H1 (cell line): ENCODE data around the gene CACNA1B. TPM values are rescaled to one million over a fixed set of nuclear protein-coding genes. Genes with fewer than 3 reads are reported as not detected.

ENCODE experiments used
- HDAC6 ChIP-seq: IDR thresholded peaks from one replicate; pipeline ENCODE4 v1.7.1; 2012; ENCODE audit warnings: low read depth, mild to moderate bottlenecking, inconsistent platforms, low read length, moderate library complexity
- NANOG ChIP-seq: IDR thresholded peaks from 2 replicates; pipeline ENCODE4 v1.6.1; 2011; ENCODE audit warnings: low read length, low read depth, mild to moderate bottlenecking, inconsistent platforms; ENCODE audit not compliant: insufficient read depth, poor library complexity, severe bottlenecking
- POU5F1 ChIP-seq: IDR thresholded peaks from 2 replicates; pipeline ENCODE4 v1.6.1; 2011; ENCODE audit warnings: low read depth, mild to moderate bottlenecking, low read length, moderate library complexity
- SP4 ChIP-seq: IDR thresholded peaks from 2 replicates; pipeline ENCODE4 v1.6.1; 2012; ENCODE audit warnings: low read length, inconsistent platforms
- YY1 ChIP-seq: IDR thresholded peaks from 2 replicates; pipeline ENCODE4 v1.6.1; 2011; ENCODE audit warnings: low read depth, mild to moderate bottlenecking, low read length
- polyA plus RNA-seq, 7 experiments: library from polyadenylated mRNA; depleted of rRNA in 3 of 7; stranded (reverse) in 5 of 7; unstranded in 2 of 7; fragments of >200 nt in 5 of 7; fragments of 200-250 nt in 2 of 7; gene quantifications; 1 replicate in 5 of 7; 2 replicates in 1 of 7; 4 replicates in 1 of 7; pipeline versions ENCODE4 v1.2.1 to v1.2.3, GENCODE V29; 2011 to 2013; ENCODE audit warnings: missing spikeins in 2 of 7, mixed read lengths in 2 of 7
- total RNA-seq: library from RNA; stranded (reverse); fragmentation: NEBNext Ultra II Directional; extraction: Animal tissue kit (Norgen Biotek cat#: 25700); gene quantifications from 2 replicates; pipeline ENCODE4 v1.2.1, GENCODE V29; 2021

CACNA1B gene
- total and polyA plus RNA-seq, 2 of the 8 experiments (the other 6 are each of a cell fraction or from before 2014, with no cell fraction given): 1.5 to 5.7 TPM

- TF ChIP-seq POU5F1 (no peak), YY1 (no peak), HDAC6 (no peak), SP4 (no peak), NANOG (no peak)
Observed at GRCh38 chr9:138011951-138012500, 134.4 kb downstream of the CACNA1B start (continued).
